Stimulated activated effector memory CD8-positive, alpha-beta T cell treated with anti-CD3 and anti-CD28 coated beads, Interleukin-12 subunit alpha, Interleukin-12 subunit beta, amount 100 ng/mL, for 72 hours (primary cell): ENCODE data around the gene PUS1.

Source experiments
- ATAC-seq: fragments of 150-1000 bp; cut with Tn5 transposase; 2 replicates; pipeline ENCODE4 v1.10.0; 2021
- DNase-seq, 2 donors: peaks; one replicate each; pipeline ENCODE4 v3.0.0; 2021 to 2022; ENCODE audit warnings: low spot score in 2 of 2
- H3K27ac Mint-ChIP-seq: one replicate; pipeline ENCODE4 v1.8.0; 2022; ENCODE audit warnings: mild to moderate bottlenecking, mixed read lengths
- H3K36me3 Mint-ChIP-seq: one replicate; pipeline ENCODE4 v1.8.0; 2022; ENCODE audit warnings: mild to moderate bottlenecking, mixed read lengths
- H3K4me1 Mint-ChIP-seq: one replicate; pipeline ENCODE4 v1.8.0; 2022; ENCODE audit warnings: mixed read lengths
- H3K4me3 Mint-ChIP-seq: one replicate; pipeline ENCODE4 v1.8.0; 2022; ENCODE audit warnings: mild to moderate bottlenecking, mixed read lengths
- H3K9me3 Mint-ChIP-seq: one replicate; pipeline ENCODE4 v1.8.0; 2022; ENCODE audit warnings: mixed read lengths

Gene PUS1

GRCh38 chr12:131897276-131897675 lies 31.8 kb upstream of the PUS1 start:
- peaks cover 16% of the 10 kb centered on the region for H3K4me1 Mint-ChIP-seq
- ATAC-seq, result no peak
- no peak for DNase-seq
- peak overlapping the region; percentile 80 for H3K4me3 Mint-ChIP-seq
- H3K36me3 Mint-ChIP-seq, result peaks cover 24% of the 10 kb centered on the region
- peak overlapping the region; percentile 76 for H3K27ac Mint-ChIP-seq
- H3K9me3 Mint-ChIP-seq, result no peaks in the 10 kb centered on the region

- ATAC-seq, result no peak
- peak overlapping the region; percentile 76 for H3K27ac Mint-ChIP-seq
- peaks cover 18% of the 10 kb centered on the region for H3K4me1 Mint-ChIP-seq
- H3K4me3 Mint-ChIP-seq, result peak overlapping the region; percentile 80
- no peaks in the 10 kb centered on the region for H3K9me3 Mint-ChIP-seq
- peaks cover 24% of the 10 kb centered on the region for H3K36me3 Mint-ChIP-seq
- DNase-seq, result no peak
Observed at GRCh38 chr12:131897875-131898274, 31.2 kb upstream of the PUS1 start.

- Mint-ChIP-seq H3K36me3 (peaks cover 23% of the 10 kb centered on the region), H3K4me1 (peaks cover 25% of the 10 kb centered on the region), H3K9me3 (no peaks in the 10 kb centered on the region), H3K4me3 (no peak overlapping the region), H3K27ac (no peak overlapping the region)
- DNase-seq, result no peak
- ATAC-seq, result no peak
Observed at GRCh38 chr12:131900397-131900796, 28.7 kb upstream of the PUS1 start.

- Mint-ChIP-seq H3K36me3 (peaks cover 18% of the 10 kb centered on the region), H3K9me3 (no peaks in the 10 kb centered on the region), H3K4me1 (peaks cover 22% of the 10 kb centered on the region), H3K27ac (peak overlapping the region; percentile 76), H3K4me3 (no peak overlapping the region)
- DNase-seq (no peak), ATAC-seq (no peak)
Observed at GRCh38 chr12:131901431-131902331, 27.4 kb upstream of the PUS1 start.

- H3K4me3 Mint-ChIP-seq, result no peak overlapping the region
- ATAC-seq (no peak), DNase-seq (no peak)
- no peaks in the 10 kb centered on the region for H3K9me3 Mint-ChIP-seq
- peaks cover 14% of the 10 kb centered on the region for H3K36me3 Mint-ChIP-seq
- peak overlapping the region; percentile 78 for H3K27ac Mint-ChIP-seq
- H3K4me1 Mint-ChIP-seq, result peaks cover 18% of the 10 kb centered on the region
Observed at GRCh38 chr12:131902332-131903241, 26.5 kb upstream of the PUS1 start.

- Mint-ChIP-seq H3K27ac (peak overlapping the region; percentile 78), H3K36me3 (peaks cover 12% of the 10 kb centered on the region), H3K9me3 (no peaks in the 10 kb centered on the region), H3K4me1 (peaks cover 18% of the 10 kb centered on the region), H3K4me3 (no peak overlapping the region)
- DNase-seq (no peak), ATAC-seq (no peak)
Observed at GRCh38 chr12:131903270-131904255, 25.5 kb upstream of the PUS1 start.

- ATAC-seq (no peak), DNase-seq (no peak)
- Mint-ChIP-seq H3K9me3 (no peaks in the 10 kb centered on the region), H3K4me1 (peaks cover 18% of the 10 kb centered on the region), H3K4me3 (no peak overlapping the region), H3K36me3 (peaks cover 12% of the 10 kb centered on the region), H3K27ac (peak overlapping the region; percentile 78)
Observed at GRCh38 chr12:131904346-131904745, 24.7 kb upstream of the PUS1 start.

- Mint-ChIP-seq H3K4me3 (no peak overlapping the region), H3K9me3 (no peaks in the 10 kb centered on the region), H3K4me1 (peaks cover 18% of the 10 kb centered on the region), H3K36me3 (peaks cover 8% of the 10 kb centered on the region), H3K27ac (peak overlapping the region; percentile 78)
- ATAC-seq (no peak), DNase-seq (no peak)
Observed at GRCh38 chr12:131905081-131905629, 23.9 kb upstream of the PUS1 start.

- DNase-seq (no peak), ATAC-seq (no peak)
- Mint-ChIP-seq H3K4me3 (no peak overlapping the region), H3K9me3 (no peaks in the 10 kb centered on the region), H3K27ac (peak overlapping the region; percentile 78), H3K36me3 (peaks cover 3% of the 10 kb centered on the region), H3K4me1 (peaks cover 18% of the 10 kb centered on the region)
Observed at GRCh38 chr12:131905630-131906091, 23.4 kb upstream of the PUS1 start.

- ATAC-seq (no peak), DNase-seq (no peak)
- Mint-ChIP-seq H3K27ac (no peak overlapping the region), H3K4me1 (peaks cover 13% of the 10 kb centered on the region), H3K9me3 (no peaks in the 10 kb centered on the region), H3K36me3 (no peaks in the 10 kb centered on the region), H3K4me3 (no peak overlapping the region)
Observed at GRCh38 chr12:131907379-131908091, 21.5 kb upstream of the PUS1 start.

GRCh38 chr12:131908092-131909080 lies 20.7 kb upstream of the PUS1 start:
- Mint-ChIP-seq H3K9me3 (no peaks in the 10 kb centered on the region), H3K4me1 (peaks cover 13% of the 10 kb centered on the region), H3K36me3 (no peaks in the 10 kb centered on the region), H3K4me3 (no peak overlapping the region), H3K27ac (no peak overlapping the region)
- DNase-seq (no peak), ATAC-seq (no peak)

- no peak for DNase-seq
- Mint-ChIP-seq H3K9me3 (no peaks in the 10 kb centered on the region), H3K4me3 (no peak overlapping the region), H3K36me3 (no peaks in the 10 kb centered on the region), H3K4me1 (peaks cover 8% of the 10 kb centered on the region), H3K27ac (no peak overlapping the region)
- ATAC-seq, result no peak
Observed at GRCh38 chr12:131909081-131909751, 19.9 kb upstream of the PUS1 start.
